ENCODE measurements around the gene ZNF136.

Gene ZNF136

DNA sequence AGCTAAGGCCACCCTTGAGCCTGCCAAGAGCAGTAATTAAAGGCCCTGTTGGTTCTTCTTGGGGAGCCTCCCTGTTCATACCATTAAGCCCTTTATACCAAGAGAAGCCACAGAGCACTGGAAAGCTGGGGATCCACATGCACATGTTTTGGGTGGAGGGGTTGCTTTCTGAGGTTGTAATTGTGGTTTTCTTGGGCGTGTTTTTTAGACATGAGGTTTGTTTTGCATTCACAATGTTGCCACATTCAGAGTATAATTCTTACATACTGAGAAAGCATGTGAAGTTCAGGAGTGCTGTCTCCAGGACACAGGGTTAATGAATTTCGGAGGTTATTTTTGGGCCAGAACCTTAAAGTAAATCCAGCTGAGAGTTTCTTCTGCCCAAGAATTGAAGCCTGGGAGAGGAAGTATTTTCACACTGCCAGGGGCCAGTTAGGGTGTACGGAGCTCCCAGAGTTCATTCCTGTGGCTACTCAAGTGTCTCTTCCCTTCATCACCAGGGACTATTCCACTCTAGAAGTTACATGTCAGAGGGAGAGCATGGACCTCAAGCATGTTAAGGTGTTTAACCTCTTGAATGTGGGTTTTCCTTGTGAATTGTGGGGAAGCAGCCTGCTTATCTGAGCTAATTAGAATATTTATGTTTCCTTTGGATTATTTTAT lies 37.0 kb downstream of the ZNF136 start:
- ATAC-seq (ENCODE audit: low read depth) (no peak), DNase-seq (ENCODE audit: low spot score) (no peak)
- Histone ChIP-seq H3K27me3 (ENCODE audit: insufficient read depth, poor library complexity, severe bottlenecking) (no peaks in the 10 kb centered on the region), H3K4me3 (ENCODE audit: severe bottlenecking) (no peak overlapping the region), H3K36me3 (ENCODE audit: low read depth) (no peaks in the 10 kb centered on the region; the same call in 1 of the 2 replicates), H3K4me1 (ENCODE audit: insufficient read depth, poor library complexity, severe bottlenecking) (no peaks in the 10 kb centered on the region), H3K27ac (ENCODE audit: poor library complexity, severe bottlenecking) (no peak overlapping the region), H3K9me3 (ENCODE audit: severe bottlenecking) (peaks cover 6% of the 10 kb centered on the region)
- TF ChIP-seq CTCF (IDR thresholded peaks at IDR 0.05; ENCODE audit: poor library complexity, severe bottlenecking), result no peak

DNA sequence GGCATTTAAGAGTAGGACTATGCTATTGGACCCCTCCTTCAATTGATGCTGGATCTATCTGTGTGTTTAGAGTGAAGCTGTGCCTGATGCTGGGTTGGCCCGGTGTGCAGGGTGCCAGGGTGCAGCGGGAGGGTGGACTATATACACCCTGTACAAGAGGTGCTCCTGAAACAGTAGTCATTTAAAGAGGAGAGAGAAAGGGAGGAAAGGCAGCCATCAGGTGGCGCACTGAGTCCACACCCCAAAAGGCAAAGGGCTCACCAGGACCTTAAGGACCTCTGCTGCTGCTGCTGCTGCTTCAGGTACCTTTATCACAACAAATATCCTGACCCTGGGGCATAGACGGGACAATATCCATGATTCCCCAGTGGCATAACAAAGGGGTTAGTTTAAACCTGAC lies 39.4 kb downstream of the ZNF136 start:
- Histone ChIP-seq H3K9me3 (ENCODE audit: severe bottlenecking) (peaks cover 12% of the 10 kb centered on the region), H3K36me3 (ENCODE audit: low read depth) (no peaks in the 10 kb centered on the region; the same call in 1 of the 2 replicates), H3K27ac (ENCODE audit: poor library complexity, severe bottlenecking) (no peak overlapping the region), H3K4me1 (ENCODE audit: insufficient read depth, poor library complexity, severe bottlenecking) (no peaks in the 10 kb centered on the region), H3K27me3 (ENCODE audit: insufficient read depth, poor library complexity, severe bottlenecking) (no peaks in the 10 kb centered on the region), H3K4me3 (ENCODE audit: severe bottlenecking) (no peak overlapping the region)
- DNase-seq (ENCODE audit: low spot score), result no peak
- no peak for TF ChIP-seq CTCF (IDR thresholded peaks at IDR 0.05; ENCODE audit: poor library complexity, severe bottlenecking)
- ATAC-seq (ENCODE audit: low read depth), result no peak

GRCh38 chr19:12205296-12205695 lies 42.4 kb downstream of the ZNF136 start:
- Histone ChIP-seq H3K4me3 (ENCODE audit: severe bottlenecking) (no peak overlapping the region), H3K27me3 (ENCODE audit: insufficient read depth, poor library complexity, severe bottlenecking) (no peaks in the 10 kb centered on the region), H3K9me3 (ENCODE audit: severe bottlenecking) (peaks cover 18% of the 10 kb centered on the region), H3K4me1 (ENCODE audit: insufficient read depth, poor library complexity, severe bottlenecking) (no peaks in the 10 kb centered on the region), H3K27ac (ENCODE audit: poor library complexity, severe bottlenecking) (no peak overlapping the region), H3K36me3 (ENCODE audit: low read depth) (peaks cover 7% of the 10 kb centered on the region)
- TF ChIP-seq CTCF (IDR thresholded peaks at IDR 0.05; ENCODE audit: poor library complexity, severe bottlenecking), result no peak
- ATAC-seq (ENCODE audit: low read depth) (no peak), DNase-seq (ENCODE audit: low spot score) (no peak)

DNA sequence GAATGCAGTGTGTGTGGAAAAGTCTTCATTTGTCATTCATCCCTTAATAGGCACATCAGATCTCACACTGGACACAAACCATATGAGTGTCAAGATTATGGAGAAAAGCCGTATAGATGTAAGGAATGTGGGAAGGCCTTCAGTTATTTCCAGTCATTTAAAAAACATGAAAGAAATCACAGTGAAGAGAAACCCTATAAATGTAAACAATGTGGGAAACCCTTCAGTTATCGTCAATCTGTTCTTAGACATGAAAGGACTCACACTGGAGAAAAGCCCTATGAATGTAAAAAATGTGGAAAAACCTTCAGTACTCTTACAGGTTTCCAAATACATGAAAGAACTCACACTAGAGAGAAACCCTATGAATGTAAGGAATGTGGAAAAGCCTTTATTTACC lies 45.3 kb downstream of the ZNF136 start:
- no peak overlapping the region for H3K4me3 ChIP-seq (ENCODE audit: severe bottlenecking)
- peaks cover 18% of the 10 kb centered on the region for H3K9me3 ChIP-seq (ENCODE audit: severe bottlenecking)
- no peaks in the 10 kb centered on the region for H3K4me1 ChIP-seq (ENCODE audit: insufficient read depth, poor library complexity, severe bottlenecking)
- peaks cover 7% of the 10 kb centered on the region for H3K36me3 ChIP-seq (ENCODE audit: low read depth)
- H3K27me3 ChIP-seq (ENCODE audit: insufficient read depth, poor library complexity, severe bottlenecking), result no peaks in the 10 kb centered on the region
- no peak overlapping the region for H3K27ac ChIP-seq (ENCODE audit: poor library complexity, severe bottlenecking)
- DNase-seq (ENCODE audit: low spot score) (no peak), ATAC-seq (ENCODE audit: low read depth) (no peak)
- TF ChIP-seq CTCF (IDR thresholded peaks at IDR 0.05; ENCODE audit: poor library complexity, severe bottlenecking), result no peak

DNA sequence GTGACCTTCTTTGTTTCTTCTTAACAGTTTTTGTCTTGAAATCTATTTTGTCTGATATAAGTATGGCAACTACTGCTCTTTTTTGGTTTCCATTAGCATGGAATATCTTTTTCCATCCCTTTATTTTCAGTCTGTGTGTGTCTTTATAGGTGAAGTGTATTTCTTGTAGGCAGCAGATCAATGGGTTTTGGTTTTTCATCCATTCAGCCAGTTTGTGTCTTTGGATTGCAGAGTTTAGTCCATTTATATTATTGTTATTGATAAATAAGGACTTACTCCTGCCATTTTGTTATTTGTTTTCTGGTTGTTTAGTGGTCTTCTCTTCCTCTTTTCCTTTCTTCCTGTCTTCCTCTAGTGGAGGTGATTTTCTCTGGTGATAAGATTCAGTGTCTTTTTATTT lies 54.4 kb downstream of the ZNF136 start:
- no peak overlapping the region for H3K27ac ChIP-seq (ENCODE audit: poor library complexity, severe bottlenecking)
- H3K27me3 ChIP-seq (ENCODE audit: insufficient read depth, poor library complexity, severe bottlenecking), result no peaks in the 10 kb centered on the region
- peaks cover 25% of the 10 kb centered on the region for H3K9me3 ChIP-seq (ENCODE audit: severe bottlenecking)
- no peak overlapping the region for H3K4me3 ChIP-seq (ENCODE audit: severe bottlenecking)
- H3K4me1 ChIP-seq (ENCODE audit: insufficient read depth, poor library complexity, severe bottlenecking), result no peaks in the 10 kb centered on the region
- TF ChIP-seq CTCF (IDR thresholded peaks at IDR 0.05; ENCODE audit: poor library complexity, severe bottlenecking), result no peak
- H3K36me3 ChIP-seq (ENCODE audit: low read depth), result no peaks in the 10 kb centered on the region
- DNase-seq (ENCODE audit: low spot score) (no peak), ATAC-seq (ENCODE audit: low read depth) (no peak)
